Activated gamma-delta T cell (primary cell): Measurements from ENCODE around the gene CCL22.
"Not testable (repeated sequence)": the region's sequence is repeated elsewhere in the genome, so short reads cannot be mapped to it uniquely, and the experiment has no call there.

Experiments
- DNase-seq: peaks from one replicate; lab custom pipeline; 2025; lab: John Stamatoyannopoulos, UW

CCL22 gene

GRCh38 chr16:57395026-57395425 lies 36.4 kb downstream of the CCL22 start:
- no peak for DNase-seq

GRCh38 chr16:57396786-57397185 lies 38.2 kb downstream of the CCL22 start:
- DNase-seq: no peak

GRCh38 chr16:57397493-57397892 lies 38.9 kb downstream of the CCL22 start:
- DNase-seq: not testable (repeated sequence)

- DNase-seq: no peak
Observed at GRCh38 chr16:57401943-57402640, 43.5 kb downstream of the CCL22 start.

GRCh38 chr16:57403965-57404817 lies 45.6 kb downstream of the CCL22 start, which contains the start of gene CCL17:
Gene CCL17, plus strand, starts transcription at chr16:57404767. Its CDS starts 9,166 bp downstream, at chr16:57413933.
- no peak for DNase-seq

GRCh38 chr16:57405097-57405496 lies 46.5 kb downstream of the CCL22 start:
- no peak for DNase-seq

- DNase-seq: no peak
Observed at GRCh38 chr16:57406881-57407280, 48.3 kb downstream of the CCL22 start.

- DNase-seq: no peak
Observed at GRCh38 chr16:57407521-57408353, 49.2 kb downstream of the CCL22 start.

GRCh38 chr16:57409065-57409464 lies 50.5 kb downstream of the CCL22 start:
- DNase-seq: no peak

GRCh38 chr16:57409870-57410587 lies 51.4 kb downstream of the CCL22 start:
- DNase-seq: no peak

- DNase-seq: no peak
Observed at GRCh38 chr16:57411362-57411976, 52.9 kb downstream of the CCL22 start.

GRCh38 chr16:57412584-57412983 lies 54.0 kb downstream of the CCL22 start:
- no peak for DNase-seq

GRCh38 chr16:57413301-57413730 lies 54.7 kb downstream of the CCL22 start:
- DNase-seq: no peak

- DNase-seq: no peak
Observed at GRCh38 chr16:57413733-57414132, 55.1 kb downstream of the CCL22 start.
